Activated CD8-positive, alpha-beta memory T cell treated with anti-CD3 and anti-CD28 coated beads for 48 hours (primary cell): Measurements from ENCODE around the gene PON1.

Source experiments
- DNase-seq, 3 experiments: peaks; one replicate each; pipeline ENCODE4 v3.0.0-alpha.2; 2020; ENCODE audit warnings: low read depth in 2 of 3, low spot score in 2 of 3

The PON1 gene

GRCh38 chr7:95324431-95324830 is at the start of gene PON1:
PON1 (minus strand) TSS chr7:95324532; CDS start chr7:95324475, 57 bp downstream.
- no peak for DNase-seq

- DNase-seq = no peak
Measured at GRCh38 chr7:95373323-95373722, 49.0 kb upstream of the PON1 start.

GRCh38 chr7:95368235-95368634 is 43.9 kb upstream of the PON1 start:
- DNase-seq = no peak

GRCh38 chr7:95367606-95368005 is 43.3 kb upstream of the PON1 start:
- DNase-seq = no peak

- no peak for DNase-seq
Measured at GRCh38 chr7:95365151-95365550, 40.8 kb upstream of the PON1 start.

- DNase-seq = no peak
Measured at GRCh38 chr7:95357623-95358022, 33.3 kb upstream of the PON1 start.

- no peak for DNase-seq
Measured at GRCh38 chr7:95342642-95343307, 18.4 kb upstream of the PON1 start.

- DNase-seq = no peak
Measured at GRCh38 chr7:95342029-95342428, 17.7 kb upstream of the PON1 start.

GRCh38 chr7:95340491-95340890 is 16.2 kb upstream of the PON1 start:
- DNase-seq = no peak

GRCh38 chr7:95338832-95339231 is 14.5 kb upstream of the PON1 start:
- no peak for DNase-seq

GRCh38 chr7:95335093-95335492 is 10.8 kb upstream of the PON1 start:
- no peak for DNase-seq

- no peak for DNase-seq
Measured at GRCh38 chr7:95334447-95334846, 10.1 kb upstream of the PON1 start.

- DNase-seq = no peak
Measured at GRCh38 chr7:95330961-95331337, 6.6 kb upstream of the PON1 start.

GRCh38 chr7:95330204-95330960 is 6.0 kb upstream of the PON1 start:
- no peak for DNase-seq

- no peak for DNase-seq
Measured at GRCh38 chr7:95327356-95327755, 3.0 kb upstream of the PON1 start.

- DNase-seq = no peak
Measured at GRCh38 chr7:95323410-95324129, 762 bp downstream of the PON1 start.

GRCh38 chr7:95322854-95323253 is 1.5 kb downstream of the PON1 start:
- no peak for DNase-seq

- DNase-seq = no peak
Measured at GRCh38 chr7:95322396-95322795, 1.9 kb downstream of the PON1 start.

- no peak for DNase-seq
Measured at GRCh38 chr7:95321720-95322119, 2.6 kb downstream of the PON1 start.

- no peak for DNase-seq
Measured at GRCh38 chr7:95320651-95321050, 3.7 kb downstream of the PON1 start.

GRCh38 chr7:95319570-95319969 is 4.8 kb downstream of the PON1 start:
- no peak for DNase-seq

GRCh38 chr7:95318501-95319100 is 5.7 kb downstream of the PON1 start:
- DNase-seq = no peak
